Right lobe of liver (tissue), 4 donors: ENCODE measurements around the gene CTDSP2.

Experiments
- POLR2A ChIP-seq: fragments of 450-650 bp; IDR thresholded peaks from one replicate; pipeline ENCODE4 v1.6.1; 2017; ENCODE audit warnings: antibody characterized with exemption, mild to moderate bottlenecking
- TF ChIP-seq, protein P1 (sequence below), 4 donors: fragments of 200-600 bp in 3 of 4; fragments of 450-650 bp in 1 of 4; IDR thresholded peaks; one replicate each; pipeline versions ENCODE4 v1.5.1 to v1.8.0; 2016 to 2022; ENCODE audit warnings: antibody characterized with exemption in 4 of 4, mild to moderate bottlenecking in 2 of 4
- donor health status: DM: no; HTN: no; CAD: no.
- donor health status: DM: no; HTN: no; CAD: no.
- donor health status: DM: no; HTN: yes; CAD: no.

GRCh38 chr12:57894399-57895292, 48.1 kb upstream of the CTDSP2 start:
- TF ChIP-seq POLR2A = no peak
- TF ChIP-seq, protein P1, sequence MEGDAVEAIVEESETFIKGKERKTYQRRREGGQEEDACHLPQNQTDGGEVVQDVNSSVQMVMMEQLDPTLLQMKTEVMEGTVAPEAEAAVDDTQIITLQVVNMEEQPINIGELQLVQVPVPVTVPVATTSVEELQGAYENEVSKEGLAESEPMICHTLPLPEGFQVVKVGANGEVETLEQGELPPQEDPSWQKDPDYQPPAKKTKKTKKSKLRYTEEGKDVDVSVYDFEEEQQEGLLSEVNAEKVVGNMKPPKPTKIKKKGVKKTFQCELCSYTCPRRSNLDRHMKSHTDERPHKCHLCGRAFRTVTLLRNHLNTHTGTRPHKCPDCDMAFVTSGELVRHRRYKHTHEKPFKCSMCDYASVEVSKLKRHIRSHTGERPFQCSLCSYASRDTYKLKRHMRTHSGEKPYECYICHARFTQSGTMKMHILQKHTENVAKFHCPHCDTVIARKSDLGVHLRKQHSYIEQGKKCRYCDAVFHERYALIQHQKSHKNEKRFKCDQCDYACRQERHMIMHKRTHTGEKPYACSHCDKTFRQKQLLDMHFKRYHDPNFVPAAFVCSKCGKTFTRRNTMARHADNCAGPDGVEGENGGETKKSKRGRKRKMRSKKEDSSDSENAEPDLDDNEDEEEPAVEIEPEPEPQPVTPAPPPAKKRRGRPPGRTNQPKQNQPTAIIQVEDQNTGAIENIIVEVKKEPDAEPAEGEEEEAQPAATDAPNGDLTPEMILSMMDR (IDR thresholded peaks at IDR 0.05) = no peak
